GM23248 (cell line): ENCODE results near the gene DUS2.

ENCODE experiments used
- EZH2 ChIP-seq: fragments of 200-600 bp; sonication (generic); IDR thresholded peaks from 2 replicates; pipeline ENCODE4 v1.6.1; 2018; ENCODE audit warnings: antibody characterized with exemption, mild to moderate bottlenecking; ENCODE audit not compliant: insufficient read depth, poor library complexity, severe bottlenecking
- EZH2phosphoT487 ChIP-seq: fragments of 200-600 bp; sonication (generic); IDR thresholded peaks from 2 replicates; pipeline ENCODE4 v1.6.1; 2018; ENCODE audit warnings: antibody characterized with exemption, moderate library complexity, mild to moderate bottlenecking, low read depth; ENCODE audit not compliant: insufficient read depth

- TF ChIP-seq EZH2 = no peak
- no peak for TF ChIP-seq EZH2phosphoT487
Measured at GRCh38 chr16:68100488-68100887, 77.4 kb downstream of the DUS2 start.
